Activated T-cell treated with anti-CD3 and anti-CD28 coated beads for 24 hours (primary cell): Measurements from ENCODE around the gene SRRD.

Experiments
- DNase-seq: peaks from one replicate; pipeline ENCODE4 v3.0.0-alpha.2; 2020; ENCODE audit warnings: low read depth

Gene SRRD

DNA sequence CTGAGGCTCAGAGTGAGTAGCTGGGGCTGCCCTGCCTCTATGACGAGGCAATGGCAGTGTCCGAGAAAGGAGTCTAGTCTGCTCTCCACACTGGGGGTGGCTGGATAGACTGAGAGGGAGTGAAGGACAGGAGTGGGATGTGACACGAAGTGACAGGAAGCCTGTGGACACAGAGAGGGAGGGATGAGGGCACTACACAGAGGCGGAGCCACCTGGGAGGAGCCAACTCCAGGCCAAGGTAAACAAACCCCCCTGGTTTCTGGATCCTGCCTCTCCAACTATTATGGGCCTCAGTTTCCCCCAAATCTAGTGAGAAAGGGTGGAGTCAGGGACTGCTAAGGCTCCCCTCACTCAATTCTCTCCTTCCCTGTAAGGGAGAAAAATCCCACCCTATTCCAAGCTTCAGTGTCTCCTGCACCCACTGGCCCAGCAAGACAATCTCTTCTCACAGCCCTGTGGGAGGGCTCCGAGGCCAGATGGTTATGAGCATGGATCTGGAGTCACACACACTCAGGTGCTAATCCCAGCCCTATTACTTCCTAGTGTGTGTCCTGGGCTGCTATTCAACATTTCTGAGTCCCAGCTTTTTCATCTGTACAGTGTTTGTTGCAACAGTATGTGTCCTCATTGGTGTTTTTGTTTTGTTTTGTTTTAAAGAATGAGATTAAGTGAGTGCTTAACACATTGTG, 29.7 kb upstream of the SRRD start:
- DNase-seq = no peak

DNA sequence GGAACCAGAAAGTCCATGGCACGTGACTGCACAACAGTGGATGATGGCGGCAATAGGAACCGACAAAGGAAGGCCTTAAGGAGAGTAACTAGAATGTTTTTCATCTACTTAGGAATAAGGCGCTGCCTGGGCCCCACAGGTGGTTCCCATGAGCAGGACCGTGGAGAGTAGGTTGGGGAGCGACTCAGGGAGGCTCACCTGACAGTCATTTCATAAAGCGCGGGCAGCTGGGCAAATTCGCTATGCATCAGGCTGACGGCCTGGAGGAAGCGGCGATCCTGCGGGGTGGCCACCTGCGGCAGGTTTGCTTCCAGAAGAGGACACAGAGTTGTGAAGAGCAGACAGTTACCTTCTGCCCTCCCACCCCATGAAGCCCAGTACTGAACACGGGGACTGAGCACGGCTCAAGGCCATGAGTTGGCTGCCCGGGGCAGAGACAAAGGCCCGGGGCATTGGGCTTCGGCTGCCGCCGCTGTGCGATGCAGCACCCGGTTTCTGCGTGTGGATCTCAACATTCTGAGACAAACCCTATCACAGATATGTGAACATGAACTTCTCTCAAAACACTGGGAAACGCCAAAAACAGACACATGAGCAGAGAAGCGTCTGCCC, 25.9 kb upstream of the SRRD start:
- no peak for DNase-seq

DNA sequence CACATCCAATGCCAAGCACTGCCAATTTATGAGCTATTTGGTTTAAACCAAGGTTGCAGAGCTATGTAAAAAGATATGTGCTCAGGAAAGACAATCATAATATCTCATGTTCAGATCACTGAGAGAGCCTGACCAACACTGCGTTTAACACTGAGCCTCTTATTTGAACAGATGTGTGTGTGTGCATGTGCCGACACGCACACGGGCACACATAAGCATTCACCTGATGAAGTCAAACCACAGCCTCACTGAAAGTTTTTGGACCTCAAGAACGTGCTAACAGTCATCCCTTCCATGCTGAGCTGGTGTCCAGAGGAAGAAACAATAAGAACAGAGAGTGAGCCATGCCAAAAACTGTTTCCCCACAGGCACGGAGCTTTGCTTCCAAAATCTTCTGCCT, 23.5 kb upstream of the SRRD start:
- no peak for DNase-seq

DNA sequence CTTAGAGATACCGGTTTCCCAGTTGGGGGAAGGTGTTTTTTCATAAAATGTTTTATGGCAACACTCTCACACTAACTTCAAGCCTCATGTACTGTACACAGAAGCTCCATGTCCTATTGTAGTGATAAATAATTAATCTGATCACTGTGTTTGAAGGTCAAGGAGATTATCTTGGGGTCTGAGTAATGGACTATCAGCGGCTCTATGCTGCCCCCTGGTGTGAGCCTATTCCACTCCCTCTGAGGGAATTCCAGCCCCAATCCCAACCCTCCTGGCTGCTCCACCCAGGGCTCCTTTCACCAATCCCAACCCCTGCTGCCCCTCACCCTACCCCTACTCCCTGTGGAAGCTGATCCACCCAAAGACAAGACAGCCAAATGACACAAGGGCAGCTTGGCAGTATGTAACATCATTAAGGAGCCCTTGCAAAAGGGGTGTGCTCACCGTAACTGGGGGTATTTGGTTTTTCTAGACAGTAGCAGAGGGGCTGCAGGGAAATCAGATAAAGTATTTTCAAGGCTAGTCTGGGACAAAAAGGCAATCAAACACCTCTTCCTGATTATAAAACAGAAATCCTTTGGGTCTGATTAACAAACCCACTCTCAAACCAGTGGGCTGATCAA, 22.4 kb upstream of the SRRD start:
- no peak for DNase-seq

DNA sequence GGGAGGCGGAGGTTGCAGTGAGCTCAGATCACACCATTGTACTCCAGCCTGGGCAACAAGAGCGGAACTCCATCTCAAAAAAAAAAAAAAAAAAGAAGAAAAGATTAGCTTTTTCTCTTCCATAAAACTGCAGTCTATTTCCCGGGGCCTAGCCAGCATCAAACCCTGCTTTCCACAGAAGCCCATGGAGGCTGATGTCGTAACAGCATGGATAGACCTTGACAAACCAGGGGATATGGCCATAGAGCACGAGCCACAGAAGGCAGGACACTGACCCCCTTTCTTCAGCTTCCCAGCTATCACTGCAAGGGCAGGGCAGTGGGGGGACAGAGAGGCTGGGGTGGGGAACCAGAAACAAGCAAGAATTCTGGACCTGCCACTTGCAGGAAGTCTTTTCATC, 21.6 kb upstream of the SRRD start:
- DNase-seq = no peak

DNA sequence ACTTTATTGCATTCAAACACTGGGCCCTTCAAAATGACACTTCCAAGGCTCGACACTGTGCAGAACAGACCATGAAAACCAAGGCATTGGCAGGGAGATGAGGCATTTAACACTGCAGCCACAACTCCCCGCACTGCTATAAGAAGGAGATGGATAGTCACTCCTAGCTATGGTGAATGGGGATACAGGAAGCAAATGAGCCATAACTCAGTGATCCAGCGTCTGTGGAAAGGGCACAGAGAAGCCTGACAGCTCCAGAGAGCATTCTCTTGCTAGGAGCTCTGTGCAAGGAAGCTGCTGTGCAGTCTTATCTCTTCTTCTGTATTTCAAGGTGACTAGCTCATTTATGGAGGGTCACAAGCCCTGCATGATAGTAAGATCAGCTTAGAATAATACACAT, 21.0 kb upstream of the SRRD start:
- DNase-seq = no peak

DNA sequence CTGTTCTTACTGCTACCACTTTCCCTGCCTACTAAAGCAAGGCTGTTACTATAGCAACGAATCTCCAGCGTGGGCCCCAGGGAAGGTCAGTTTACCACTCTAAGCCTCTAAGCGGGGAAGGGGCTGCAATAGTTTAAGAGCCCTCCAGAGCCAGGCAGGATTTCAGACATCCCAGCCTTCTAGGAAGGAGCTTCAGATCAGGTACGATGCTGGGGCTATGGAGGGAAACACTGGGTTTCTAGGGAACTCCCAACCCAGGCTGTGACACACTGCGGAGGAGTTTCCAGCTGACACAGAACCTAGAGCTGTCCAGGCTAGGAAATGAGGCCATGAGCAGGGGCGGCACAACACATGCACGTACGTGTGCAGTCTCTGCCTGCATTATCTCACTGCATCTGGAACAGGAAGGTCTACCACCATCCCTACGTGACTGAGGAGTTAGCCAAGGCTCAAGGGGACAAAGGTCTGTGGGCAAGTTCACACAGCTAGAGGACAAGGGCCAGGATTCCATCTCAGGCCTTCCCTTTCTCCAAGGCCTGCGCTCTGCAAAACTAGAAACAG, 20.5 kb upstream of the SRRD start:
- no peak for DNase-seq

DNA sequence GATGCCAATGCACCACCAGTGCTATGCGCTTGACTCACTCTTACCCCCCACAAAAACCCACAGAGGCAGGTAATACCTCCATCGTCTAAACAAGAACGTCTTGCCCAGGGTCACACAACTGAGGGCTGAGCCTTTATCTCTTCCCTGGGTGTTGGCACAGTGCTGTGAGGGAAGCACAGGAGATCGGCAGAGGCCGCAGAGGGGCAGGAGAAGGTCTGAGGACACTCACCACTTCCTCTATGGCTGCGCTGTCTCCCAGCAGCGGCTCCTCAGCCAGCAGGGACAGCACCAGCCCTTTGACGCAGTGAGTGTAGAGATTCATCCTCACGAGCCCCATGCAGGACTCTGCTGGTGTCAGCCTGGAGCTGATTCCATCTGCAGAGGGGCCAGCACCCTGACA, 20.0 kb upstream of the SRRD start:
- DNase-seq = no peak

DNA sequence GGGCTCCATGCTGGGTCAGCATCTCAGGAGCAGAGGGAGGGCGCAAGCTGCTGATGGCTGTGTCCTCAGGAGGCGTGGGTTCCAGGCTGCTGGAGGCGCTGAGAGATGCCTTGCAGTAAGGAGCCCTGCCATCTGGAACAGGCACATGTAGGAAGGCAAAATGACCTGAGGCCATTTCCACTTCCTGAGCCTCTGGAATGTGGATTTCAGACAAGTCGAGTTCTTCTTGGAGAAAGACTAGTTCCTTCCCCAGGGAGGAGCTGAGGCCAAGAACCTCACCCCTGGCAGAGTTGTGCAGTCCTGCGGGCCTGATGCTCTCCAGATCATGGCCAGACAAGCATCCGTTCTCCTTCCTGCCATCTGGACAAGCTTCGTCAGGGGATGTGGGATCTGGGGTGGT, 19.4 kb upstream of the SRRD start:
- no peak for DNase-seq

DNA sequence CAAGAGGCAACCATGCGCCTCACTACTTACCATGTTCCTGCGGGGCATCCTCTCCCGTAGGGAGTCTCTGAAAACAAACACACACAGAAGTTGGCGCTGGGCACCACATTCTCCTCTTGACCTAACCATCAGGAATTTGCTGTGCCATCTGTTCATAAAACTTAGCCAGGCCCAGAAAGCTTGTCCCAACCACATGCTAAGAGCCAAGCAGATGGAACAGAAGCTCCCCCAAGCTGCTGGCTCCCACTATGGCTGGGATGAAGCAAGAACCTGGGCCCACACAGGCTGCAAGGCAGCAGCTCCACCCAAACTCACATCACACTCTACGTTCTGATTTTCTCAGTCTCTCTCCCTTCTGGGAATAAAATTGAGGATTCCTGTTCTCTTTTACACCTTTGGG, 17.5 kb upstream of the SRRD start:
- no peak for DNase-seq

DNA sequence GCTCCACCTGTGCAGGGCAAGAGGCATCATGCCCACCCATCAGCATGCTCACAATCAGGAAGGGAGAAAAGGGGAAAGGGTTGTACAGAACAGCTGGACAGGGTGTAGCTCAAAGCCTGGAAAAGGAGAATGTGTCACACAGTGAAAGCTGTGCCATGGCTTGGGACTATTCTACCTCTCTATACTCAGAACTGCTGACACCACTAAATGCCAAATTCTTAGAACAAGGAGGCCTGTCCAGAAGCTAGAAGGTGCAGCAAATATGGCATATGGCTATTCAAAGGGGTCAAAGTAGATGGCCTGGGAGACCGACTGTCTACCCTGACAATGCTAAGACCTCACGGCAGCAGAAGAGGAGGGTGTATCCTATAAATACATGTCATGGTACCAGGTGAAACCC, 12.9 kb upstream of the SRRD start:
- DNase-seq = no peak

DNA sequence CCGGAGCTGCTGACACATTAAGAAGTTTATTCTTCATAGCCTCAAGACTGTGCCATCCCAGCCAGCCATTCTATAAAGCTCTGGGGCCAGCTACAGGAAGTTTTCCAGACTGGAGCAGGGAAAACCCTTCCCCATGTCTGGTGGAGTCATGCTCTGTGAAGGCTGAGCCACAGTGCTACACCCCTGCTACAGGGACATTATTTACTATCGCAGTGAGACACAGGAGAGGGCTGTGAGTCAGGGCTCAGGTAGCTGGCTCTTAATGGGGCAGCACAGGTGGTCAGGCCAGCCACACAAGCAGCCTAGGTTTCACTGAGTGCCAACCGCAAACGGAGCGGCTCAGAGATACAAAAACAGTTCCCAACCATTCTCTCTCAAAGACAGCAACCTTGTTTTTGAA, 12.2 kb upstream of the SRRD start:
- DNase-seq = no peak

DNA sequence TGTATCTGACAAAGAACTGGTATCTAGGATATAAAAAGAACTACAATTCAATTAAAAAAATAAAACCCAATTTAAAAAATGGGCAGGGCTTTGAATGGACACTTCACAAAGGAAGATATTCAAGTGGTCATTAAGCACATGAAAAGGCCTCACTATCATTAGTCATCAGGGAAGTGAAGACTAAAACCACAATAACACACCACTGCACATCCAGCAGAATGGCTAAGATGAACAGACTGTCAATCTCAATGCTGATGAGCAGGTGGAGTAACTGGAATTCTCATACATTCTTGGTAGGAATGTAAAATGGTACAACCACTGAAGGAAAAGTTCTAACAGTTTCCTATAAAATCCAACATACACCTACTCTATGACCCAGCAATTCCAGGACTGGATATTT, 9.0 kb upstream of the SRRD start:
- no peak for DNase-seq

DNA sequence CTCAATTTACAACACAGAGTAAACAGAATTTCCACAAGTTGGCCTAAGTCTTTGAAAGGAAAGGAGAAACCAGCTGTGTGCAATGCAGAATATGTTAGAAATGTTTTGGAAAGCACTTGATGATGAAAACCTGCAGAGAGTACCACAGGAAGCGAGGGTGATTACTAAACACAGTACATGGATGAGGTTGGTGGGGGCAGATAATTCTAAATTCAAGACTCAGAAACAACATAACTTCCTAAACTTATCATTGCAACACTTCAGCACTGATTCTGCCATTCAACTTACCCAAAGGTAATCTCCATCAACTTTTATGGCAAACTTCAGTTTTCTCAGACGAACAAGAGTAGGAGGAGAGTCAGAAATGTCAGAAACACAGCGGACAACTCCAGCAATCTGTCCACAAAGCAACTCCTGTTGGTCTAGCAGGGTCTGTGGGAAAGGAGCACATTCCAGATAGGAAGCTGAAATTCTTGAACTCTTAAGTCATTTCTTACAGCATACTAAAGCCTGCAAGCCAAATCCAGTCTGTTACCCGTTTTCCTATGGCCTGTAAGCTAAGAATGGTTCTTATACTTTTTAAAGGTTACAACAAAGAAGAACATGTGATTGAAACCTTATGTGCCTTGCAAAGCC, 6.9 kb upstream of the SRRD start:
- DNase-seq = no peak

DNA sequence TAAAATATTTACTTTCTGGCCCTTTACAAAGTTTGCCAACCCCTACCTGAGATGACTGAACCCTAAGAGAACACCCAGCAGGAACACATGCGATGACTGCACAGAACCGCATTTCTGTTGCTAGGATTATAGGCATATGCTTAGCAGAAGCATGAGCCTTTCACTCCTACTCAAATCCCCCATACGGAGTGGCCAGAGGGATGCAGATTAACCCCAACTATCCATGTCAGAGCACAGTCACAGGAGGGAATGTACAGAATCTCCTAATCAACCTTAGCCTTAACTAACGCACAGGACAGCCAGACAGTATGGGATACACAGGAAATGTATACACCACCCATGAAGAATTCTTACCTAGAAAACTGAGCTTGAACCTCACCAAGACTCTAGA, 6.3 kb upstream of the SRRD start:
- no peak for DNase-seq

DNA sequence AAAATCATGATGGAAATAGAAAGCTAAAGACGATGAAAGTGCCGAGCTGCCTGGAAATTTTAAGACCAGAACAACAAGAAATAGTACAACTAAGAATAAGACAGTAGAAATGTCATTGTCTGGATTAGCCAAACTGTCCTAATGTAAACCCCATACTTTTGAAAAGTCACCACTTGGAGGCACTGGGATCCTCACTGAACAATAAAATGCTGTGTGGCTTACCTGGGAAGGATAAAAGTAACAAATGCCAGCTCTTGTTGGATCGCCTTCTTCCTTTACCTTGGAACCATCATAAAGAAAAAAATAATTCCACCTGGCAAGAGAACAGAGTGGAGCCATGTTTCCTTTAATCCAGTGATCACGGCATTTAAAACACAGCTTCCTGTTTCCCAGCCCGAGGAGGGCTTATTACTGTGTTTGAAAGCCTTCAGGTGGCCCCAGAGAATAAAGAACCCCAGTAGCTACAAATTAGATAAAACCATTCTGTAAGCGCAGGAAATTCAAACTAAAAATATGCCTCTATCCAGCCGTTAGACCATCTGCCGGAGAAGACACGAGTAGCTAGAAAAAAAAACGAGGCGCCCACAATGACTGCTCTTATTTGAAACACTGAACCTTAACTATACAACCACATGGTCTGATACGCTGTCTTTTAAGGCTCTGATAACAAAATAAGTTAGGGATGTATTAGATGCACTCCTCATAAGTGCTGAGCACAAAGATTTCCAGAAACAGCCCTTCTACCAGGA, 4.5 kb upstream of the SRRD start:
- DNase-seq = no peak

DNA sequence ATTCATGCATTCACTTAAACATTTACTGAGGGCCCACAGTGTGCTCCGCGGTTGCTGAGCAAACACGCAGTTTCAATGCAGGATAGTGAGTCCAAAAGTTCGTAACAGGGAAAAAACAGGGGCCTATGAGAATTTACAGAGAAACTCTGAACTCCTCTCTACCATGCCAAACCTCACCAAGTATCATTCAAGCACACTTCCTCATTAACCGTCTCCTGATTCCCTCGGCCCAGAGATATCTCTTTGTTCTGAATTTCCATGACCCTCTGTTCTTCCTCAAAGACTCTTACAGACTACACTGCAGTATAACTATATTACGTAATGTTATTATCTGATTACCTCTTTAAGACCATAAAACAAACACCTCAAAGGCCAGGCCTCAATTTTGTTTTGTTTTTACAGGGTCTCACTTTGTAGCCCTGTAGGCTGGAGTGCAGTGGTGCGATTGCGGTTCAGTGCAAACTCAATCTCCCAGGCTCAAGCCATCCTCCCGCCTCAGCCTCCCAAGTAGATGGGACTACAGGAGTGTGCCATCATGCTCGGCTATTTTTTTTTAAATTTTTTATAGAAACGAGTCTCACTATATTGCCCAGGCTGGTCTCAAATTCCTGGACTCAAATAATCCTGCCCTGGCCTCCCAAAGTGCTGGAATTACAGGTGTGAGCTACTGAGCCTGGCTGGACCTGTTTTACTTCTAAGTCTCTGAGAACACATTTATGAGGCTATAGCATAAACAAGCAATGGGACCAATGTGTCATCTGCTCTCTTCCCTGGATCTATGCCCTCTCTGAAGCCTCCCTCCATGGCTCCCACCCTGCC, 3.7 kb upstream of the SRRD start:
- DNase-seq = no peak

DNA sequence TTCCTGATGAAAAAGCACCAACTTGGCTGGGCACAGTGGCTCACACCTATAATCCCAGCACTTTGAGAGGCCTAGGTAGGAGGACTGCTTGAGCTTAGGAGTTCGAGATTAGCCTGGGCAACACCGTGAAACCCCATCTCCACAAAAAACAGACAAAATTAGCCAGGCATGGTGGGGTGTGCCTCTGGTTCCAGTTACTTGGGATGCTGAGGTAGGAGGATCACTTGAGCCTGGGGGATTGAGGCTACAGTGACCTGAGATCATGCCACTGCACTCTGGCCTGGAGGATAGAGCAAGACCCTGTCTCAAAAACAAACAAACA, 3.1 kb upstream of the SRRD start:
- DNase-seq = no peak

DNA sequence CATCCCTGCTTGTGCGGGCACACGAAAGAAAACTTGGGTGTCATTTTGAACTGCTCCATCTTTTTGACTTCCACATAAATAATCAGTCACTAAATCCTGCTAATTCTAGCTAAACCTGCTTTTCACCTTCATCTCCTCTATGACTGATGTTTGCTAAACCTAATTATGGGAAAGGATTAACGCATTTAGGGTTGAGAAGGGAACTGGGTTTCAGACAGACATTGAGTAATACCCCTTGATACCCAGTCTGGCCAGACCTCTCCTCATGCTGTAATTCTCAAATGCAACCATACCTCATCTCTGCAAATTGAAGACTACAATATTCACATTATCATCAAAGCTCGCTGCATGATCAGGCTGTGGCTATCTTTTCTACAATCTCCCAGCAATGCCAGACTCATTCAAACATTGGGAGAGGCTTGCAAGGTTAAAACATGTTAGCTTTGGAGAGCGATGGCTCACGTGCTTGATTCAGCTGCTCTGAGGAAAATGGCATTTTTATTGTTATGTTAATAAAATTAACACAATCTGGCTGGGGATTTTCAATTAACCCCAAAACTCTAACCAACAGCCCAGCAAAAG, 2.5 kb upstream of the SRRD start:
- DNase-seq = no peak

DNA sequence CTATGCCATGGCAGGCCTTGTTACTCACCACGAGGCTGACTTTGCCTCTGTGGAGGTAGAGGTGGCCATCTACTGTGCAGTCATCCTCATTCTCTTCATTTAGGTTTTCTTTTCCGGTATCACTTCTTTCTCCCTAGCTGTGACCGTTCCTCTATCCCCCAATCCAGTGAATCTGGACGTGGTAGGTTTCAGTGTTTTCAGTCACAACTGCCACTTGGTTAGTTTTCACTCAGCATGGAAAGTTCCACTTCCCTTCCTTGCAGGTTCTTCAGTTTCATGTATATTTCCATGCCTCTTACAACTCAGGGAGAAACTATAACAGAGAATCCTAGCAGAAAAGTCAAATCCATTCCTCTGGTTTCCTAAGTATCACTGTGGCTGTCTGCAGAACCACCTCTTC, 2.0 kb upstream of the SRRD start:
- no peak for DNase-seq

DNA sequence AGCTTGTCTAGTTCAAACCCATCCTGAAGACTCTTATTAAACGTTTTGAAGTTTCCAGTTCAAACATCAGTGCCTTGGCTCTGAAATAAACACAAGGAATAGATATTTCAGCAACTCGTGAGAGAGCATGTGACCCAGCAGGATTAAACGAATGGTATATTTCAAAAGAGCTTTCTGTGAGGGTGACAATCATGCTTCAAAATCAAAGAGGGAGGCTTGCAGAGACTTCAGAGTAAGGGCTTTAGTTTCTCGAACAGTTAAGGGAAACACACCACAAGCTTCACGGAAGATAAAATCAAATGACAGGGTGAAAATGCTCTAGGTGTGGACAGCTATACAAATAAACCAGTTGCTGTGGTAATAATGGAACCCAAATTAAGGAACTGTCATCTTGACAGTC, 1.5 kb upstream of the SRRD start:
- DNase-seq = no peak
